H9 (cell line): ENCODE results near the gene KRT85. TPM values are rescaled to one million over a fixed set of nuclear protein-coding genes. Genes with fewer than 3 reads are reported as not detected.

Experiments used
- DNase-seq: peaks from one replicate; pipeline ENCODE4 v3.0.0-alpha.2; 2017
- H2AFZ ChIP-seq: one replicate; pipeline ENCODE4 v1.6.1; 2013; ENCODE audit warnings: mild to moderate bottlenecking, low read length, control low read depth, moderate library complexity
- H2AK5ac ChIP-seq: 2 replicates; pipeline ENCODE4 v1.6.1; 2013; ENCODE audit warnings: low read length, control low read depth, mixed read lengths; ENCODE audit not compliant: insufficient read length
- H2BK120ac ChIP-seq: one replicate; pipeline ENCODE4 v1.6.1; 2013; ENCODE audit warnings: low read depth, mild to moderate bottlenecking, low read length, control low read depth, inconsistent platforms; ENCODE audit not compliant: poor library complexity, severe bottlenecking
- H2BK12ac ChIP-seq: 2 replicates; pipeline ENCODE4 v1.6.1; 2013; ENCODE audit warnings: low read length, control low read depth, mixed read lengths, low read depth; ENCODE audit not compliant: insufficient read length
- H2BK15ac ChIP-seq: 2 replicates; pipeline ENCODE4 v1.6.1; 2013; ENCODE audit warnings: low read depth, low read length, control low read depth
- H2BK20ac ChIP-seq: one replicate; pipeline ENCODE4 v1.6.1; 2013; ENCODE audit warnings: low read depth, mild to moderate bottlenecking, low read length, control low read depth, inconsistent platforms; ENCODE audit not compliant: poor library complexity, severe bottlenecking
- H2BK5ac ChIP-seq: 2 replicates; pipeline ENCODE4 v1.6.1; 2013; ENCODE audit warnings: low read length, control low read depth, mixed read lengths; ENCODE audit not compliant: insufficient read length
- H3K14ac ChIP-seq: 2 replicates; pipeline ENCODE4 v1.6.1; 2013; ENCODE audit warnings: low read length, control low read depth; ENCODE audit not compliant: insufficient read depth
- H3K18ac ChIP-seq: 2 replicates; pipeline ENCODE4 v1.6.1; 2013; ENCODE audit warnings: low read depth, mild to moderate bottlenecking, mixed read lengths, low read length, control low read depth; ENCODE audit not compliant: insufficient read length
- H3K23ac ChIP-seq: 2 replicates; pipeline ENCODE4 v1.6.1; 2013; ENCODE audit warnings: low read length, control low read depth, mixed read lengths, low read depth; ENCODE audit not compliant: insufficient read length
- H3K23me2 ChIP-seq: 2 replicates; pipeline ENCODE4 v1.6.1; 2013; ENCODE audit warnings: low read depth, mild to moderate bottlenecking, mixed read lengths, low read length, control low read depth; ENCODE audit not compliant: insufficient read length, poor library complexity, severe bottlenecking
- H3K27ac ChIP-seq: 2 replicates; pipeline ENCODE4 v1.5.1; 2013; ENCODE audit warnings: low read length, control low read depth, mixed read lengths, low read depth; ENCODE audit not compliant: insufficient read length
- H3K27me3 ChIP-seq: 2 replicates; pipeline ENCODE4 v1.6.1; 2013; ENCODE audit warnings: low read length, control low read depth, inconsistent platforms; ENCODE audit not compliant: insufficient read depth
- H3K4ac ChIP-seq: 2 replicates; pipeline ENCODE4 v1.6.1; 2013; ENCODE audit warnings: low read depth, mild to moderate bottlenecking, control low read depth, inconsistent platforms, low read length, moderate library complexity
- H3K4me1 ChIP-seq: 2 replicates; pipeline ENCODE4 v1.6.1; 2013; ENCODE audit warnings: low read length, control low read depth, inconsistent platforms; ENCODE audit not compliant: insufficient read depth
- H3K4me2 ChIP-seq: 2 replicates; pipeline ENCODE4 v1.6.1; 2013; ENCODE audit warnings: low read length, control low read depth, mixed read lengths; ENCODE audit not compliant: insufficient read length, insufficient read depth
- H3K56ac ChIP-seq: 2 replicates; pipeline ENCODE4 v1.6.1; 2013; ENCODE audit warnings: low read depth, mild to moderate bottlenecking, mixed read lengths, low read length, control low read depth; ENCODE audit not compliant: insufficient read length
- H3K79me1 ChIP-seq: 2 replicates; pipeline ENCODE4 v1.6.1; 2013; ENCODE audit warnings: low read depth, mild to moderate bottlenecking, moderate library complexity, low read length, control low read depth, inconsistent platforms; ENCODE audit not compliant: insufficient read depth, poor library complexity, severe bottlenecking
- H3K79me2 ChIP-seq: 2 replicates; pipeline ENCODE4 v1.6.1; 2013; ENCODE audit warnings: low read length, control low read depth, inconsistent platforms; ENCODE audit not compliant: insufficient read depth
- H3K9ac ChIP-seq: 2 replicates; pipeline ENCODE4 v1.6.1; 2013; ENCODE audit warnings: low read length, control low read depth, mixed read lengths; ENCODE audit not compliant: insufficient read length; ENCODE audit errors: extremely low read depth
- H3K9me3 ChIP-seq: one replicate; pipeline ENCODE4 v1.6.1; 2013; ENCODE audit warnings: low read depth, low read length, inconsistent platforms; ENCODE audit not compliant: control insufficient read depth
- H3T11ph ChIP-seq: one replicate; pipeline ENCODE4 v1.6.1; 2013; ENCODE audit warnings: mild to moderate bottlenecking, low read length, control low read depth, inconsistent platforms
- H4K20me1 ChIP-seq: one replicate; pipeline ENCODE4 v1.6.1; 2013; ENCODE audit not compliant: control insufficient read depth, insufficient read length, insufficient read depth
- H4K5ac ChIP-seq: 2 replicates; pipeline ENCODE4 v1.6.1; 2013; ENCODE audit warnings: low read depth, mild to moderate bottlenecking, mixed read lengths, low read length, control low read depth; ENCODE audit not compliant: insufficient read length
- H4K8ac ChIP-seq: replicated peaks from 2 replicates; pipeline ENCODE4 v1.6.1; 2013; ENCODE audit warnings: low read length, control low read depth, mixed read lengths, low read depth; ENCODE audit not compliant: insufficient read length
- H4K91ac ChIP-seq: 2 replicates; pipeline ENCODE4 v1.6.1; 2013; ENCODE audit warnings: low read depth, mild to moderate bottlenecking, moderate library complexity, mixed read lengths, low read length, control low read depth; ENCODE audit not compliant: insufficient read length
- H3K27ac Mint-ChIP-seq, 3 experiments: 2 replicates in 2 of 3; 3 replicates in 1 of 3; pipeline ENCODE4 v1.8.0; 2020 to 2021; ENCODE audit warnings: mixed read lengths in 3 of 3, mild to moderate bottlenecking in 1 of 3, moderate library complexity in 1 of 3
- H3K27me3 Mint-ChIP-seq: 2 replicates; pipeline ENCODE4 v1.8.0; 2021; ENCODE audit warnings: low read depth, mild to moderate bottlenecking, moderate library complexity, mixed read lengths
- H3K36me3 Mint-ChIP-seq, 3 experiments: 2 replicates in 2 of 3; 3 replicates in 1 of 3; pipeline ENCODE4 v1.8.0; 2020 to 2021; ENCODE audit warnings: low read depth in 3 of 3, mixed read lengths in 3 of 3; ENCODE audit not compliant: insufficient read depth in 1 of 3
- H3K4me1 Mint-ChIP-seq, 2 experiments: 2 replicates each; pipeline ENCODE4 v1.8.0; 2020; ENCODE audit warnings: mixed read lengths in 2 of 2
- H3K4me3 Mint-ChIP-seq, 2 experiments: 2 replicates in 1 of 2; 3 replicates in 1 of 2; pipeline ENCODE4 v1.8.0; 2020 to 2021; ENCODE audit warnings: mild to moderate bottlenecking in 2 of 2, mixed read lengths in 2 of 2, moderate library complexity in 1 of 2
- H3K9me3 Mint-ChIP-seq, 2 experiments: 2 replicates in 1 of 2; 3 replicates in 1 of 2; pipeline ENCODE4 v1.8.0; 2020; ENCODE audit warnings: mild to moderate bottlenecking in 2 of 2, mixed read lengths in 2 of 2, moderate library complexity in 1 of 2
- CTCF ChIP-seq: fragments of 200-600 bp; sonication (generic); conservative IDR thresholded peaks from 3 replicates; pipeline ENCODE4 v1.8.0; 2021; ENCODE audit warnings: antibody characterized with exemption, mild to moderate bottlenecking
- WGBS: extraction: QIAGEN DNeasy Blood & Tissue Kit; methylation state at CpG from one replicate; pipeline ENCODE4 v1.1.7; 2013; ENCODE audit warnings: missing lambda C conversion rate, low lambda C conversion rate, mixed read lengths; ENCODE audit not compliant: insufficient read length; ENCODE audit errors: extremely low coverage; 5-methylcytosine and 5-hydroxymethylcytosine counted together
- total RNA-seq: library from RNA; stranded (reverse); gene quantifications from 2 replicates; pipeline ENCODE4 v1.2.1, GENCODE V29; 2021

The KRT85 gene
- total RNA-seq, 1 experiment from 2014 or later: not detected

- Histone ChIP-seq H3K14ac (no peak overlapping the region; the same call in 1 of the 2 replicates), H4K5ac (no peak overlapping the region), H3K4ac (no peak overlapping the region), H3K9ac (no peak overlapping the region), H3K79me1 (no peaks in the 10 kb centered on the region), H3K56ac (no peak overlapping the region), H4K20me1 (no peaks in the 10 kb centered on the region), H2AFZ (no peak overlapping the region), H2AK5ac (no peak overlapping the region), H3K27ac (no peak overlapping the region), H3K18ac (no peak overlapping the region), H2BK5ac (no peak overlapping the region), H3T11ph (no peak overlapping the region), H2BK15ac (no peak overlapping the region), H3K4me1 (0 out of 2 replicates have a peak, but pooled peaks cover 2% of the 10 kb centered on the region), H4K8ac (no peak overlapping the region), H3K4me2 (no peak overlapping the region), H3K27me3 (no peaks in the 10 kb centered on the region), H4K91ac (no peak overlapping the region), H2BK12ac (no peak overlapping the region), H3K23ac (no peak overlapping the region), H2BK120ac (no peak overlapping the region), H3K79me2 (no peaks in the 10 kb centered on the region), H3K9me3 (no peaks in the 10 kb centered on the region), H2BK20ac (no peak overlapping the region), H3K23me2 (no peaks in the 10 kb centered on the region)
- Mint-ChIP-seq H3K9me3 (no peaks in the 10 kb centered on the region), H3K27ac (no peak overlapping the region; a peak in 1 of 7 replicates), H3K4me1 (peaks cover 5 to 8% of the 10 kb centered on the region in 2 experiments; a peak in 2 of 4 replicates), H3K36me3 (no peaks in the 10 kb centered on the region), H3K4me3 (no peak overlapping the region), H3K27me3 (peaks cover 42% of the 10 kb centered on the region)
- WGBS: no CpG with 5 or more reads among the region's 1 CpG
- no peak for TF ChIP-seq CTCF
- no peak for DNase-seq
Measured at GRCh38 chr12:52323001-52323400, 44.3 kb downstream of the KRT85 start.
